Stomach smooth muscle (tissue), 2 donors: Measurements from ENCODE around the gene CTTNBP2NL.
"Not testable (repeated sequence)": the region's sequence is repeated elsewhere in the genome, so short reads cannot be mapped to it uniquely, and the experiment has no call there.

Source experiments
- H3K27ac ChIP-seq: one replicate; pipeline ENCODE4 v1.7.0; 2013; ENCODE audit warnings: mild to moderate bottlenecking, low read length, inconsistent platforms
- H3K27me3 ChIP-seq, 2 donors: one replicate each; pipeline ENCODE4 v1.7.0; 2013; ENCODE audit warnings: low read length in 2 of 2; ENCODE audit not compliant: insufficient read depth in 2 of 2, control insufficient read depth in 1 of 2
- H3K36me3 ChIP-seq, 2 donors: one replicate each; pipeline ENCODE4 v1.7.0; 2013; ENCODE audit warnings: low read length in 2 of 2; ENCODE audit not compliant: control insufficient read depth in 2 of 2, insufficient read depth in 2 of 2
- H3K4me1 ChIP-seq: one replicate; pipeline ENCODE4 v1.7.0; 2013; ENCODE audit warnings: low read length; ENCODE audit not compliant: control insufficient read depth, insufficient read depth
- H3K4me3 ChIP-seq, 2 donors: one replicate each; pipeline ENCODE4 v1.7.0; 2013; ENCODE audit warnings: low read length in 2 of 2
- H3K9ac ChIP-seq, 2 donors: one replicate each; pipeline ENCODE4 v1.7.0; 2013; ENCODE audit warnings: low read length in 2 of 2, mild to moderate bottlenecking in 1 of 2
- H3K9me3 ChIP-seq, 2 donors: one replicate each; pipeline ENCODE4 v1.7.0; 2013; ENCODE audit warnings: low read length in 2 of 2; ENCODE audit not compliant: control insufficient read depth in 2 of 2
- donor health status: healthy.
- donor health status: Pancreatic carcinoma.

CTTNBP2NL gene

DNA sequence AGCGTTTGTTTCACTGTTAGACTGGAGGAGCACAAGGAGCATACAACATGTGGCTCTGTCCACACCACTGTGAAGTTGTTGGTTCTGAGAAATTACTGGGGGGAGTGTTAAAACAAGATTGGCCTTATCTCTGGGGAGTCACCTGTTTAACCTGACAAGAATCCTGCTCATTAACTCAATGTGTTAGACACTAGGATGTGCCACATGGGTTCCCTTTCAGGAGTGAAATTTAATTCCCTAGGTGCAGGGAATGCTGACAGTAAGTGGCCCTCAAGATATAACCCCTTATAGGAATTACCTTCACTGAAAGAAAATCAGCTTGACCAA, 66.9 kb downstream of the CTTNBP2NL start:
- Histone ChIP-seq H3K4me3 (no peak overlapping the region), H3K9me3 (no peaks in the 10 kb centered on the region), H3K27me3 (no peaks in the 10 kb centered on the region), H3K9ac (no peak overlapping the region), H3K36me3 (peaks cover 0 to 2% of the 10 kb centered on the region in 2 donors), H3K27ac (peak overlapping the region; percentile 38), H3K4me1 (peaks cover 23% of the 10 kb centered on the region)

DNA sequence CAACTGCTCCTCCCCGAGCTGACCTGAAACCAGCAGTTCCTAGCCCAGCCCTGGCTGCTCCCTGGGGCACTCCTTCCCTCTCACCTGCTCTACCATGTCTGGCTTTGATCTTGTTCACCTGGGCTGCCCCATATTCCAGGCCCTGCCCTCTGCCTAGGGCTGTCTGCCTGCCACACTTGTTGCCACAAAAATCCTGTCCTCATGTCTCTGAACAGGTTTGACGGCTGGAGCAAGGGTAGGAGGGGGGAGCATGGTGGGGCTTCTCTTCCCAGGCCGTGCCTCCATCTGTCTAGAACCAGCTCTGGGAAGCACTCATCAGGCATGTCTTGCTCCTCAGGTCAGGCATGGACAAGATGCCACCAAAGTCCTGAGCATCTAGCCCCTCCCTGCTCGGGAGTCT, 68.5 kb downstream of the CTTNBP2NL start:
- Histone ChIP-seq H3K4me1 (peaks cover 23% of the 10 kb centered on the region), H3K4me3 (no peak overlapping the region), H3K27ac (no peak overlapping the region), H3K9me3 (no peaks in the 10 kb centered on the region), H3K36me3 (no peaks in the 10 kb centered on the region), H3K9ac (no peak overlapping the region), H3K27me3 (no peaks in the 10 kb centered on the region)

DNA sequence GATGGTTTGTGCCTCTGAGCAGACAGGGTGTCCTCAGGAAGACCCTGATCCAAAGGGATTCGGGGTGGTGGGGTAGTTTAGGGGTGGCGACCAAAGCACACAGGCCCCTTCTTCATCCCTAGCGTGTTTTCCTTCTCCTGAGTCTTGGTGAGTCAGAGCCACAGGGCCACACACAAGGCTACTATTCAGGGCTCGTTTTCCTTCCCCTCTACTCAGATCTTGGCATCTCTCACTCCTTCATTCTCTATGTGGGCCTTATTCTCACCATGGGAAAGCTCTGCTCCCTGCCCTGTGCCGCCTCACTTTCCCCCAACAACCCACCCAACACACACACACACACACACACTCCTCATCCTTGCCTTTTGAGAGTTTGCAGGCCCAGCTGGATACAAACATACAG, 69.1 kb downstream of the CTTNBP2NL start:
- Histone ChIP-seq H3K9ac (no peak overlapping the region), H3K4me3 (no peak overlapping the region), H3K36me3 (no peaks in the 10 kb centered on the region), H3K4me1 (peaks cover 23% of the 10 kb centered on the region), H3K27me3 (no peaks in the 10 kb centered on the region), H3K27ac (peak overlapping the region; percentile 58), H3K9me3 (no peaks in the 10 kb centered on the region)

DNA sequence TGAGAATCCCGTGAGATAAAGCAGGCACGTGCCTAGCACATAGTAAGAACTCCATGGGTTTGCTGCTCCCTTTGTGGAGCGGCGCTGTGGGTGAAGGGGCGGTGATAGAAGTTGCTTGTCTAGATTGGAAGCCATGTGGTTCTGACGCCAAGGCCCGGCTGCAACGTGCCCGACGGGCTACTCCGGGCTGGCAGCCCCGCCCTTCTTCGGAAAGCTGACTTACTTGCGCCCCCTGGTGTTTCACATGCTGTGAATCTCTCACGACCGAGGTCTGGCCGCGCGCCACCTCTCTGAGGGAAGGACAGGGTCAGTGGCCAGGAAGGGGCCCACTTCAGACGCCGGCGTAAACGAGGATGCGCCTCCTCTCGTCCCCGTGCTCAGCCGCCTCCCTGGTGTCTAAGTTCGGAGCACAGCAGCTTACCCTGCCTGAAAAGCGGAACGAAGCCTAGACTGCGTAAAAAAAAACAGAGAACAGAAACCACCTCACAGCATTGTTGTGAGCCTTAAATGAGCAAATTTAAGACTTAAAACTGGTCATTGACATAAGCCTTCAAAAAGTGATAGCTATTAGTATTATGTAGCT, 70.2 kb downstream of the CTTNBP2NL start:
- H3K36me3 ChIP-seq = no peaks in the 10 kb centered on the region
- peak overlapping the region; percentile 80 to 87 for H3K9ac ChIP-seq
- no peaks in the 10 kb centered on the region for H3K27me3 ChIP-seq
- H3K4me3 ChIP-seq = peak overlapping the region; percentile 77 to 79
- peaks cover 23% of the 10 kb centered on the region for H3K4me1 ChIP-seq
- no peaks in the 10 kb centered on the region for H3K9me3 ChIP-seq
- H3K27ac ChIP-seq = peak overlapping the region; percentile 58

DNA sequence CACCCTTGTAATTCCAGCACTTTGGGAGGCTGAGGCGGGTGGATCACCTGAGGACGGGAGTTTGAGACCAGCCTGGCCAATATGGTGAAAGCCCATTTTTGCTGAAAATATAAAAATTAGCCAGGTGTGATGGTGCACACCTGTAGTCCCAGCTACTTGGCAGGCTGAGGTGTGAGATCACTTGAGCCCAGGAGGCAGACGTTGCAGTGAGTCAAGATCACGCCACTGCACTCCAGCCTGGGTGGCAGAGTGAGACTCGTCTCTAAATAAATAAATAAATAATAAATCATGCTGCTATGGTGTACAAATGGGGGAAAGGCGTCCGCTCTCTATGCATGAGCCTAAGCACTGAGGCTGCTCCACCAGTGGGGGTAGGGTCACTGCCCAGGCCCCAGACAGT, 74.3 kb downstream of the CTTNBP2NL start:
- peaks cover 18% of the 10 kb centered on the region for H3K4me1 ChIP-seq

DNA sequence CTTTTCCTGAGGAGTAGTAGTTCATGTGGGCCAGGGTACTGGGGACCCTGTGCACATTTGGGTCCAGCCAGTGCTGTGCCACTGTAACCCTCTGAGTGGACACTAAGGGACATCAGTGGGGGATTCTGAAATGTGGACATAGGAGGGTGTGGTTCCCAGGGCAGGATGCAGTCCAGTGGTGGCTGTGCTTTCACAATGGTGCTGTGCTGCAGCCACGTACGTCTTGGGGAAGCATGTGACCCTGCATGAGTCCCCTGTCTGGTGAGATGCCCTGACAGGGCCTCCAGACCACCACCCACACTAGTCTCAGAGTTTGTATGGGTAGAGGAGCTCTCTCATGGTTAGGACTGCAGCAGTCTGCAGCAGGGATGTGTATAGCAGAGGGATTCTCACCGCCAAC, 75.0 kb downstream of the CTTNBP2NL start:
- H3K9ac ChIP-seq = no peak overlapping the region
- peaks cover 12% of the 10 kb centered on the region for H3K4me1 ChIP-seq
- no peaks in the 10 kb centered on the region for H3K9me3 ChIP-seq
- H3K36me3 ChIP-seq = no peaks in the 10 kb centered on the region
- H3K4me3 ChIP-seq = no peak overlapping the region
- no peaks in the 10 kb centered on the region for H3K27me3 ChIP-seq
- no peak overlapping the region for H3K27ac ChIP-seq

More for the DNA sequence above, 74.3 kb downstream of the CTTNBP2NL start:
- not testable (repeated sequence) for H3K27me3 ChIP-seq, H3K4me3 ChIP-seq, H3K9me3 ChIP-seq, H3K27ac ChIP-seq, H3K36me3 ChIP-seq, H3K9ac ChIP-seq

DNA sequence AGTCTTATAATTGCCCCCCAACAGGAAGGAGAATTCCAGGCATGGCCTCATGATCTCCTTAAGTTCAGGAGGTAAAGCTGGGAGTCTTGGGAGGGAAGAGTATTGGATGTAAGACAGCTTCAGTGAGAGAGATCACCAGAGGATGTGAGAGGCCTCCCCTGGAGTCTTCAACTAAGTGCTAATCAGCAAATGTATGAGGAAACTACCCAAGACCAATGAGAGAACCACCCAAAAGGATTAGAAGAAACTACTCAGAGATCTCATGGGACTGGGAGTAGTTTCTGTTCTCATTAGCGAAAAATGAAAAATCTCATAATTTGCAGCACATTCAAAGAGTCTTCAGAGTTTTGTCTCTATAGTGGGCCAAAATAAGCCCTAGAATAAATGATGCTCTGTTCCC, 76.1 kb downstream of the CTTNBP2NL start:
- H3K9ac ChIP-seq = no peak overlapping the region
- no peak overlapping the region for H3K27ac ChIP-seq
- peaks cover 1 to 4% of the 10 kb centered on the region in 2 donors for H3K9me3 ChIP-seq
- no peak overlapping the region for H3K4me3 ChIP-seq
- H3K4me1 ChIP-seq = peaks cover under 1% of the 10 kb centered on the region
- H3K36me3 ChIP-seq = no peaks in the 10 kb centered on the region
- no peaks in the 10 kb centered on the region for H3K27me3 ChIP-seq

DNA sequence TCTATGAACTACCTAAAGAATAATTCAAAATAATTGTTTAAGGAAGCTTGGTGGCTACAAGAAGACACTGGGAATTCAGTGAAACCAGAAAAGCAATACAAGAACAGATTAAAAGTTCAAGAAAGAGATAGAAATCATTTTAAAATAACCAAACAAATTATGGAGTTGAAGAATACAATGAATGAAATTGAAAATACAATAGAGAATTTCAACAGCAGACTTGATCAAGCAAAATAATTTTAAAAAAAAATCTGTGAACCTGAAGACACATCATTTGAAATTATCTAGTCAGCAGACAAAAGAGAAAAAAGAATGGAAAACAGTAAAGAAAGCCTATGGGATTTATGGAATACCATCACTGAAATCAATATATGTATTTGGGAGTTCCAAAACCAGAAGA, 81.5 kb downstream of the CTTNBP2NL start:
- Histone ChIP-seq H3K9ac (no peak overlapping the region), H3K27me3 (no peaks in the 10 kb centered on the region), H3K4me1 (no peaks in the 10 kb centered on the region), H3K36me3 (no peaks in the 10 kb centered on the region), H3K27ac (no peak overlapping the region), H3K4me3 (no peak overlapping the region), H3K9me3 (peaks cover 3 to 10% of the 10 kb centered on the region in 2 donors)

DNA sequence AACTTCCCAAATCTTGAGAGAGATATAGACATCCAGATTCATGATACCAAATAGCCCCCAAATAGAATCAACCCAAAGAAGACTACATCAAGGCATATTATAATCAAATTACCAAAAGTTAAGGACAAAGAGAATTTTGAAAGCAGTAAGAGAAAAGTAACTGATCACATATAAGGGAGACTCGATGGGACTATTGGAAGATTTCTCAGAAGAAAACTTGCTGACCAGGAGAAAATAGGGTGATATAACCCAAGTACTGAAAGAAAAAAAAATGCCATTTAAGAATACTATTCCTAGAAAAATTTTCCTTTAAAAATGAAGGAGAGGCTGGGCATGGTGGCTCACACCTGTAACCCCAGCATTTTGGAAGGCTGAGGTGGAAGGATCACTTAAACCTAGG, 82.3 kb downstream of the CTTNBP2NL start:
- H3K9me3 ChIP-seq = peaks cover 3 to 10% of the 10 kb centered on the region in 2 donors
- no peak overlapping the region for H3K4me3 ChIP-seq
- no peaks in the 10 kb centered on the region for H3K27me3 ChIP-seq
- H3K9ac ChIP-seq = no peak overlapping the region
- H3K27ac ChIP-seq = no peak overlapping the region
- H3K36me3 ChIP-seq = no peaks in the 10 kb centered on the region
- no peaks in the 10 kb centered on the region for H3K4me1 ChIP-seq

DNA sequence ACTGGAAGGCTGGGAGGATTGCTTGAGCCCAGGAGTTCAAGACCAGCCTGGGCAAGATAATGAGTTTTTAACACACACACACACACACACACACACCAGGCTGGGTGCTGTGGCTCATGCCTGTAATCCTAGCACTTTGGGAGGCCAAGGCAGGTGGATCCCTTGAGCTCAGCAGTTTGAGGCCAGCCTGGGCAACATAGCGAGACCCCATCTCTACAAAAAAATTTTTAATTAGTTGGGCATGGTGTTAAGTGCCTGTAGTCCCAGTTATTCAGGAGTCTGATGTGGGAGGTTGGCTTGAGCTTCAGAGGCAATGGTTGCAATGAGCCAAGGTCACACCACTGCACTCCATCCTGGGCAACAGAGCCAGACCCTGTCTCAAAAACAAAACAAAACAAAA, 90.0 kb downstream of the CTTNBP2NL start:
- not testable (repeated sequence) for H3K27ac ChIP-seq, H3K4me3 ChIP-seq, H3K9me3 ChIP-seq, H3K36me3 ChIP-seq, H3K4me1 ChIP-seq, H3K27me3 ChIP-seq, H3K9ac ChIP-seq

DNA sequence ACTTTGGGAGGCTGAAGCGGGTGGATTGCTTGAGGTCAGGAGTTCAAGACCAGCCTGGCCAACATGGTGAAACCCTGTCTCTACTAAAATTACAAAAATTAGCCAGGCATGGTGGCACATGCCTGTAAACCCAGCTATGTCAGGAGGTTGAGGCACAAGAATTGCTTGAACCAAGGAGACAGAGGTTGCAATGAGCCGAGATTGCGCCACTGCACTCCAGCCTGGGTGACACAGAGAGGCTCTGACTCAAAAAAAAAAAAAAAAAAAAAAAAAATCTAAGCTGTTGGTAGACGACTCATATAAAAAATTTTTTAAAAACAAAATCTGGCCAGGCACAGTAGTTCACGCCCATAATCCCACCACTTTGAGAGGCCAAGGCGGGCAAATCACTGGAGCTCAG, 91.7 kb downstream of the CTTNBP2NL start:
- not testable (repeated sequence) for H3K4me1 ChIP-seq, H3K9me3 ChIP-seq, H3K4me3 ChIP-seq, H3K27me3 ChIP-seq, H3K27ac ChIP-seq, H3K36me3 ChIP-seq, H3K9ac ChIP-seq
